Stimulated activated CD4-positive, alpha-beta T cell treated with anti-CD3 and anti-CD28 coated beads, Interleukin-15, amount 100 ng/mL, for 1 hour (primary cell): ENCODE data around the gene C14orf93.
"Not testable (repeated sequence)": the region's sequence is repeated elsewhere in the genome, so short reads cannot be mapped to it uniquely, and the experiment has no call there.

Experiments
- DNase-seq, 2 donors: peaks; one replicate each; pipeline ENCODE4 v3.0.0-alpha.2; 2020; ENCODE audit warnings: low read depth in 1 of 2, low spot score in 1 of 2

The C14orf93 gene

GRCh38 chr14:22976620-22977433 is 33.1 kb downstream of the C14orf93 start:
- no peak for DNase-seq

GRCh38 chr14:22974530-22975313 is 35.2 kb downstream of the C14orf93 start:
- DNase-seq: no peak

GRCh38 chr14:22973217-22974032 is 36.5 kb downstream of the C14orf93 start:
- peak in 1 of 2 donors; percentile 7 for DNase-seq

GRCh38 chr14:22972313-22972930 is 37.5 kb downstream of the C14orf93 start:
- no peak for DNase-seq

GRCh38 chr14:22971152-22971551 is 38.8 kb downstream of the C14orf93 start:
- DNase-seq: no peak

GRCh38 chr14:22966783-22967269 is 43.1 kb downstream of the C14orf93 start:
- DNase-seq: no peak

GRCh38 chr14:22965916-22966782 is 43.8 kb downstream of the C14orf93 start:
- DNase-seq: not testable (repeated sequence)

GRCh38 chr14:22962061-22962676 is 47.8 kb downstream of the C14orf93 start:
- no peak for DNase-seq

- DNase-seq: no peak
Observed at GRCh38 chr14:22955702-22956569, 54.0 kb downstream of the C14orf93 start.

- DNase-seq: no peak
Observed at GRCh38 chr14:22952418-22952817, 57.5 kb downstream of the C14orf93 start.

GRCh38 chr14:22951795-22952194 is 58.1 kb downstream of the C14orf93 start:
- not testable (repeated sequence) for DNase-seq

- no peak for DNase-seq
Observed at GRCh38 chr14:22945642-22946041, 64.3 kb downstream of the C14orf93 start.

- DNase-seq: no peak
Observed at GRCh38 chr14:22939684-22940083, 70.3 kb downstream of the C14orf93 start.
